22Rv1 (cell line): ENCODE results near the gene CCSER1.

Source experiments
- ZFX ChIP-seq: fragments of 450-650 bp; IDR thresholded peaks from 2 replicates; pipeline ENCODE4 v1.6.1; 2017; ENCODE audit warnings: antibody characterized with exemption, borderline replicate concordance
- TF ChIP-seq, protein P1 (sequence below): fragments of 450-650 bp; IDR thresholded peaks from 2 replicates; pipeline ENCODE4 v1.5.1; 2017; ENCODE audit warnings: mild to moderate bottlenecking

DNA sequence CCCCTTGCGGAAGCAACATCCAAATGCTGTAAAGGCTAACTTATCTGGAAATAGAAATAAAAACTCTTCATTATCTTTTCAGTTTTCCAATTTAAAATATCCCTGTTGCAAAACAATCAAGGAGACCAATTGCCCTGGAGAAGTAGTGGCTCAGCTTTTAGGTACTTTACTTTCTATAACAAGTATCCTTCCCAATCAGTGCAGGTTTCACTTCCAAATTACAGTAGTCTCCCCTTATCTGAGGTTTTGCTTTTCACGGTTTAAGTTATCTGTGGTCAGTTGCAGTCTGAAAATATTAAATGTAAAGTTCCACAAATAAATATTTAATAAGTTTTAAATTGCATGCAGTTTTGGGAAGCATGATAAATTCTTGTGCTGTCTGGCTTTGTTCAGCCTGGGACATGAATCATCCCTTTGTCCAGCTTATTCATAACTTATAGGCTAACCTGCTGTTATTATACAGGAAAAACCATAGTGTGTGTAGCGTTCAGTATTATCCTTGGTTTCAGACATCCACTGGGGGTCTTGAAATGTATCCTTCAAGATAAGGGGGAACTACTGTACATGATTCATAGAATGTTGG lies 1203.5 kb downstream of the CCSER1 start:
- no peak for TF ChIP-seq ZFX
- TF ChIP-seq, protein P1, sequence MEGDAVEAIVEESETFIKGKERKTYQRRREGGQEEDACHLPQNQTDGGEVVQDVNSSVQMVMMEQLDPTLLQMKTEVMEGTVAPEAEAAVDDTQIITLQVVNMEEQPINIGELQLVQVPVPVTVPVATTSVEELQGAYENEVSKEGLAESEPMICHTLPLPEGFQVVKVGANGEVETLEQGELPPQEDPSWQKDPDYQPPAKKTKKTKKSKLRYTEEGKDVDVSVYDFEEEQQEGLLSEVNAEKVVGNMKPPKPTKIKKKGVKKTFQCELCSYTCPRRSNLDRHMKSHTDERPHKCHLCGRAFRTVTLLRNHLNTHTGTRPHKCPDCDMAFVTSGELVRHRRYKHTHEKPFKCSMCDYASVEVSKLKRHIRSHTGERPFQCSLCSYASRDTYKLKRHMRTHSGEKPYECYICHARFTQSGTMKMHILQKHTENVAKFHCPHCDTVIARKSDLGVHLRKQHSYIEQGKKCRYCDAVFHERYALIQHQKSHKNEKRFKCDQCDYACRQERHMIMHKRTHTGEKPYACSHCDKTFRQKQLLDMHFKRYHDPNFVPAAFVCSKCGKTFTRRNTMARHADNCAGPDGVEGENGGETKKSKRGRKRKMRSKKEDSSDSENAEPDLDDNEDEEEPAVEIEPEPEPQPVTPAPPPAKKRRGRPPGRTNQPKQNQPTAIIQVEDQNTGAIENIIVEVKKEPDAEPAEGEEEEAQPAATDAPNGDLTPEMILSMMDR: no peak
